HFFc6 (cell line): ENCODE data around the gene FOXO6. TPM values are rescaled to one million over a fixed set of nuclear protein-coding genes. Genes with fewer than 3 reads are reported as not detected.

Experiments
- DNase-seq: peaks from one replicate; pipeline ENCODE4 v3.0.0-alpha.2; 2018
- H3K27ac Mint-ChIP-seq: 2 replicates; pipeline ENCODE4 v1.8.0; 2020; ENCODE audit warnings: mild to moderate bottlenecking, mixed read lengths
- H3K27me3 Mint-ChIP-seq: 2 replicates; pipeline ENCODE4 v1.8.0; 2021; ENCODE audit warnings: mild to moderate bottlenecking, moderate library complexity, mixed read lengths; ENCODE audit not compliant: insufficient read depth
- H3K36me3 Mint-ChIP-seq: 2 replicates; pipeline ENCODE4 v1.8.0; 2021; ENCODE audit warnings: low read depth, mixed read lengths
- H3K4me1 Mint-ChIP-seq: 2 replicates; pipeline ENCODE4 v1.8.0; 2020; ENCODE audit warnings: low read depth, mixed read lengths
- H3K4me3 Mint-ChIP-seq: 2 replicates; pipeline ENCODE4 v1.8.0; 2020; ENCODE audit warnings: mild to moderate bottlenecking, moderate library complexity, mixed read lengths
- H3K9me3 Mint-ChIP-seq: 2 replicates; pipeline ENCODE4 v1.8.0; 2020; ENCODE audit warnings: mild to moderate bottlenecking, mixed read lengths
- CTCF ChIP-seq: fragments of 200-600 bp; sonication (generic); IDR thresholded peaks from 2 replicates; pipeline ENCODE4 v1.5.0; 2021; ENCODE audit warnings: antibody characterized with exemption, mild to moderate bottlenecking
- total RNA-seq, 6 experiments: library from RNA; stranded (reverse); fragmentation: NEBNext Ultra II Directional; extraction: Animal tissue kit (Norgen Biotek cat#: 25700); gene quantifications; 2 replicates in 1 of 6; 3 replicates in 5 of 6; pipeline ENCODE4 v1.2.3, GENCODE V29; 2021

The FOXO6 gene
- total RNA-seq, 6 experiments from 2014 or later, result 0.07 to 0.08 TPM; not detected in 4

- DNase-seq, result no peak
- no peak for TF ChIP-seq CTCF
- H3K4me1 Mint-ChIP-seq, result peaks cover 52% of the 10 kb centered on the region
- H3K9me3 Mint-ChIP-seq, result no peaks in the 10 kb centered on the region
- H3K27ac Mint-ChIP-seq, result no peak overlapping the region
- peaks cover 18% of the 10 kb centered on the region for H3K27me3 Mint-ChIP-seq
- no peak overlapping the region for H3K4me3 Mint-ChIP-seq
- H3K36me3 Mint-ChIP-seq, result no peaks in the 10 kb centered on the region
Measured at GRCh38 chr1:41320895-41321676, 40.1 kb upstream of the FOXO6 start.

GRCh38 chr1:41322101-41322661, 39.1 kb upstream of the FOXO6 start:
- TF ChIP-seq CTCF, result no peak
- Mint-ChIP-seq H3K36me3 (no peaks in the 10 kb centered on the region), H3K9me3 (no peaks in the 10 kb centered on the region), H3K27me3 (peaks cover 18% of the 10 kb centered on the region), H3K4me3 (no peak overlapping the region), H3K4me1 (peaks cover 41% of the 10 kb centered on the region), H3K27ac (no peak overlapping the region)
- DNase-seq, result no peak

GRCh38 chr1:41322835-41323234, 38.4 kb upstream of the FOXO6 start:
- no peaks in the 10 kb centered on the region for H3K9me3 Mint-ChIP-seq
- peaks cover 18% of the 10 kb centered on the region for H3K27me3 Mint-ChIP-seq
- H3K36me3 Mint-ChIP-seq, result no peaks in the 10 kb centered on the region
- peak; percentile 10 for DNase-seq
- no peak overlapping the region for H3K4me3 Mint-ChIP-seq
- no peak overlapping the region for H3K27ac Mint-ChIP-seq
- peak; percentile 72 for TF ChIP-seq CTCF
- H3K4me1 Mint-ChIP-seq, result peaks cover 35% of the 10 kb centered on the region

- Mint-ChIP-seq H3K36me3 (no peaks in the 10 kb centered on the region), H3K4me1 (peaks cover 30% of the 10 kb centered on the region), H3K27me3 (peaks cover 18% of the 10 kb centered on the region), H3K27ac (no peak overlapping the region), H3K9me3 (no peaks in the 10 kb centered on the region), H3K4me3 (no peak overlapping the region)
- DNase-seq, result no peak
- peak; percentile 4 for TF ChIP-seq CTCF
Measured at GRCh38 chr1:41323243-41323642, 38.0 kb upstream of the FOXO6 start.

GRCh38 chr1:41325801-41326200, 35.4 kb upstream of the FOXO6 start:
- no peaks in the 10 kb centered on the region for H3K36me3 Mint-ChIP-seq
- peaks cover 9% of the 10 kb centered on the region; the same call in 1 of the 2 replicates for H3K4me1 Mint-ChIP-seq
- H3K27me3 Mint-ChIP-seq, result peaks cover 21% of the 10 kb centered on the region
- H3K9me3 Mint-ChIP-seq, result no peaks in the 10 kb centered on the region
- TF ChIP-seq CTCF, result no peak
- H3K27ac Mint-ChIP-seq, result no peak overlapping the region
- DNase-seq, result peak; percentile 52
- H3K4me3 Mint-ChIP-seq, result no peak overlapping the region
